ENCODE results near the gene ERC2.

ERC2 gene

GRCh38 chr3:55481744-55482495, 986.3 kb downstream of the ERC2 start:
- no peaks in the 10 kb centered on the region for H3K27me3 ChIP-seq (ENCODE audit: control insufficient read depth, insufficient read depth, low read length)
- H3K4me1 ChIP-seq (ENCODE audit: control insufficient read depth, insufficient read depth, low read length), result peaks cover 3% of the 10 kb centered on the region
- H3K36me3 ChIP-seq (ENCODE audit: control insufficient read depth, insufficient read depth, low read length), result no peaks in the 10 kb centered on the region
- H3K27ac ChIP-seq (ENCODE audit: low read depth, low read length), result no peak overlapping the region
- H3K4me3 ChIP-seq (ENCODE audit: low read length), result peak overlapping the region; percentile 45
- H3K9ac ChIP-seq (ENCODE audit: low read length), result no peak overlapping the region

- Histone ChIP-seq H3K36me3 (ENCODE audit: control insufficient read depth, insufficient read depth, low read length) (no peaks in the 10 kb centered on the region), H3K27ac (ENCODE audit: low read depth, low read length) (no peak overlapping the region), H3K9ac (ENCODE audit: low read length) (no peak overlapping the region), H3K4me3 (ENCODE audit: low read length) (peak overlapping the region; percentile 55), H3K4me1 (ENCODE audit: control insufficient read depth, insufficient read depth, low read length) (peaks cover 3% of the 10 kb centered on the region), H3K27me3 (ENCODE audit: control insufficient read depth, insufficient read depth, low read length) (no peaks in the 10 kb centered on the region)
Observed at GRCh38 chr3:55480911-55481743, 987.1 kb downstream of the ERC2 start.

- H3K4me1 ChIP-seq (ENCODE audit: control insufficient read depth, insufficient read depth, low read length), result peaks cover 3% of the 10 kb centered on the region
- no peaks in the 10 kb centered on the region for H3K27me3 ChIP-seq (ENCODE audit: control insufficient read depth, insufficient read depth, low read length)
- H3K27ac ChIP-seq (ENCODE audit: low read depth, low read length), result no peak overlapping the region
- no peak overlapping the region for H3K4me3 ChIP-seq (ENCODE audit: low read length)
- no peak overlapping the region for H3K9ac ChIP-seq (ENCODE audit: low read length)
- H3K36me3 ChIP-seq (ENCODE audit: control insufficient read depth, insufficient read depth, low read length), result no peaks in the 10 kb centered on the region
Observed at GRCh38 chr3:55477306-55478303, 990.7 kb downstream of the ERC2 start.

GRCh38 chr3:55476515-55476914, 991.8 kb downstream of the ERC2 start:
- Histone ChIP-seq H3K36me3 (ENCODE audit: control insufficient read depth, insufficient read depth, low read length) (no peaks in the 10 kb centered on the region), H3K4me3 (ENCODE audit: low read length) (no peak overlapping the region), H3K9ac (ENCODE audit: low read length) (no peak overlapping the region), H3K27ac (ENCODE audit: low read depth, low read length) (no peak overlapping the region), H3K27me3 (ENCODE audit: control insufficient read depth, insufficient read depth, low read length) (no peaks in the 10 kb centered on the region), H3K4me1 (ENCODE audit: control insufficient read depth, insufficient read depth, low read length) (peaks cover 3% of the 10 kb centered on the region)

- H3K27me3 ChIP-seq (ENCODE audit: control insufficient read depth, insufficient read depth, low read length), result no peaks in the 10 kb centered on the region
- no peak overlapping the region for H3K27ac ChIP-seq (ENCODE audit: low read depth, low read length)
- peaks cover 3% of the 10 kb centered on the region for H3K36me3 ChIP-seq (ENCODE audit: control insufficient read depth, insufficient read depth, low read length)
- H3K9ac ChIP-seq (ENCODE audit: low read length), result no peak overlapping the region
- no peak overlapping the region for H3K4me3 ChIP-seq (ENCODE audit: low read length)
- H3K4me1 ChIP-seq (ENCODE audit: control insufficient read depth, insufficient read depth, low read length), result no peaks in the 10 kb centered on the region
Observed at GRCh38 chr3:55474213-55474632, 994.0 kb downstream of the ERC2 start.

- Histone ChIP-seq H3K27me3 (ENCODE audit: control insufficient read depth, insufficient read depth, low read length) (no peaks in the 10 kb centered on the region), H3K36me3 (ENCODE audit: control insufficient read depth, insufficient read depth, low read length) (peaks cover 3% of the 10 kb centered on the region), H3K4me1 (ENCODE audit: control insufficient read depth, insufficient read depth, low read length) (no peaks in the 10 kb centered on the region), H3K4me3 (ENCODE audit: low read length) (no peak overlapping the region), H3K27ac (ENCODE audit: low read depth, low read length) (no peak overlapping the region), H3K9ac (ENCODE audit: low read length) (no peak overlapping the region)
Observed at GRCh38 chr3:55473788-55474187, 994.5 kb downstream of the ERC2 start.

- Histone ChIP-seq H3K9ac (ENCODE audit: low read length) (no peak overlapping the region), H3K4me3 (ENCODE audit: low read length) (no peak overlapping the region), H3K4me1 (ENCODE audit: control insufficient read depth, insufficient read depth, low read length) (no peaks in the 10 kb centered on the region), H3K36me3 (ENCODE audit: control insufficient read depth, insufficient read depth, low read length) (peaks cover 3% of the 10 kb centered on the region), H3K27me3 (ENCODE audit: control insufficient read depth, insufficient read depth, low read length) (no peaks in the 10 kb centered on the region), H3K27ac (ENCODE audit: low read depth, low read length) (no peak overlapping the region)
Observed at GRCh38 chr3:55471522-55472280, 996.6 kb downstream of the ERC2 start.

- Histone ChIP-seq H3K4me3 (ENCODE audit: low read length) (no peak overlapping the region), H3K27me3 (ENCODE audit: control insufficient read depth, insufficient read depth, low read length) (no peaks in the 10 kb centered on the region), H3K9ac (ENCODE audit: low read length) (no peak overlapping the region), H3K4me1 (ENCODE audit: control insufficient read depth, insufficient read depth, low read length) (no peaks in the 10 kb centered on the region), H3K27ac (ENCODE audit: low read depth, low read length) (no peak overlapping the region), H3K36me3 (ENCODE audit: control insufficient read depth, insufficient read depth, low read length) (peaks cover 3% of the 10 kb centered on the region)
Observed at GRCh38 chr3:55471084-55471483, 997.2 kb downstream of the ERC2 start.

- Histone ChIP-seq H3K27ac (ENCODE audit: low read depth, low read length) (no peak overlapping the region), H3K27me3 (ENCODE audit: control insufficient read depth, insufficient read depth, low read length) (no peaks in the 10 kb centered on the region), H3K36me3 (ENCODE audit: control insufficient read depth, insufficient read depth, low read length) (peaks cover 3% of the 10 kb centered on the region), H3K9ac (ENCODE audit: low read length) (no peak overlapping the region), H3K4me3 (ENCODE audit: low read length) (no peak overlapping the region), H3K4me1 (ENCODE audit: control insufficient read depth, insufficient read depth, low read length) (no peaks in the 10 kb centered on the region)
Observed at GRCh38 chr3:55469957-55470526, 998.2 kb downstream of the ERC2 start.

GRCh38 chr3:55468251-55468650, 1000.0 kb downstream of the ERC2 start:
- Histone ChIP-seq H3K9ac (ENCODE audit: low read length) (no peak overlapping the region), H3K27ac (ENCODE audit: low read depth, low read length) (no peak overlapping the region), H3K36me3 (ENCODE audit: control insufficient read depth, insufficient read depth, low read length) (peaks cover 3% of the 10 kb centered on the region), H3K4me3 (ENCODE audit: low read length) (no peak overlapping the region), H3K4me1 (ENCODE audit: control insufficient read depth, insufficient read depth, low read length) (no peaks in the 10 kb centered on the region), H3K27me3 (ENCODE audit: control insufficient read depth, insufficient read depth, low read length) (no peaks in the 10 kb centered on the region)

- no peak overlapping the region for H3K4me3 ChIP-seq (ENCODE audit: low read length)
- no peaks in the 10 kb centered on the region for H3K27me3 ChIP-seq (ENCODE audit: control insufficient read depth, insufficient read depth, low read length)
- no peak overlapping the region for H3K27ac ChIP-seq (ENCODE audit: low read depth, low read length)
- no peak overlapping the region for H3K9ac ChIP-seq (ENCODE audit: low read length)
- H3K4me1 ChIP-seq (ENCODE audit: control insufficient read depth, insufficient read depth, low read length), result no peaks in the 10 kb centered on the region
- H3K36me3 ChIP-seq (ENCODE audit: control insufficient read depth, insufficient read depth, low read length), result peaks cover 3% of the 10 kb centered on the region
Observed at GRCh38 chr3:55467099-55467498, 1001.2 kb downstream of the ERC2 start.
